Measurements from ENCODE around the gene MRPS22. TPM values are rescaled to one million over a fixed set of nuclear protein-coding genes. Genes with fewer than 3 reads are reported as not detected.

MRPS22 gene
- total and polyA plus RNA-seq, 4 donors: 33.3 to 54.9 (median 44.6) TPM

DNA sequence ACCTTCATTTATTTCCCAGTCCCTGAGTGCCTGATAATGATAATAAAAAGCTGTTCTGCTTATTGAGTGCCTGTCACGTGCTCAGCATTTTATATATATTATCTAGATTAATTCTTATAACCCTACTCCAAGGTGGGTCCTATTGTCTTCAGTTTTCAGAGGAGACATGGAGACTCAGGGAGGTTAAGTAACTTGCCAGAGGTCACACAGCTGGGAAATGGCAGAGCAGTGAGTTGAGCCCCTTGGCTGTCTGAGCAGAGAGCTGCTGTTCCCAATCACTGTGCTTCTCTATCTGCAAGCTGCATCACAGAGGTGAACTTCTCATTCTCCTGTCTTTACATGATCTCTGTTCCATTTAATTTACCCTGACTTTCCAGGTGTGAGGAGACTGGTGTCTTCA lies 32.3 kb upstream of the MRPS22 start:
- H3K27me3 ChIP-seq (ENCODE audit: control insufficient read depth in 4 of 4, insufficient read depth in 4 of 4, low read length in 3 of 4): no peaks in the 10 kb centered on the region
- H3K9ac ChIP-seq (ENCODE audit: low read depth in 1 of 2, low read length in 2 of 2): no peak overlapping the region
- H3K27ac ChIP-seq (ENCODE audit: low read depth in 1 of 2, low read length in 2 of 2): no peak overlapping the region
- DNase-seq (ENCODE audit: low spot score): no peak
- no peaks in the 10 kb centered on the region for H3K9me3 ChIP-seq (ENCODE audit: control insufficient read depth in 4 of 4, low read length in 3 of 4)
- TF ChIP-seq, protein P1, sequence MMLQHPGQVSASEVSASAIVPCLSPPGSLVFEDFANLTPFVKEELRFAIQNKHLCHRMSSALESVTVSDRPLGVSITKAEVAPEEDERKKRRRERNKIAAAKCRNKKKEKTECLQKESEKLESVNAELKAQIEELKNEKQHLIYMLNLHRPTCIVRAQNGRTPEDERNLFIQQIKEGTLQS (IDR thresholded peaks at IDR 0.05): no peak
- no peak for TF ChIP-seq CTCF (IDR thresholded peaks at IDR 0.05; ENCODE audit: low read depth, low read length, missing input control)
- no peak for TF ChIP-seq MAX (IDR thresholded peaks at IDR 0.05)
- no peak for TF ChIP-seq FOXA2 (IDR thresholded peaks at IDR 0.05)
- TF ChIP-seq EGR1 (IDR thresholded peaks at IDR 0.05; ENCODE audit: low read depth in 2 of 2): no peak
- TF ChIP-seq HNF4A (conservative IDR thresholded peaks at IDR 0.05): no peak
- no peak for TF ChIP-seq GABPA (IDR thresholded peaks at IDR 0.05 in 1 of 2, conservative IDR thresholded peaks at IDR 0.05 in 1 of 2)
- no peak for TF ChIP-seq NR2F2 (IDR thresholded peaks at IDR 0.05)
- no peak for TF ChIP-seq ZBTB33 (IDR thresholded peaks at IDR 0.05)
- TF ChIP-seq JUND (IDR thresholded peaks at IDR 0.05): no peak
- no peak for TF ChIP-seq FOXA1 (IDR thresholded peaks at IDR 0.05)
- TF ChIP-seq TAF1 (conservative IDR thresholded peaks at IDR 0.05): no peak
- TF ChIP-seq RXRA (IDR thresholded peaks at IDR 0.05): no peak
- no peaks in the 10 kb centered on the region for H3K4me1 ChIP-seq (ENCODE audit: control insufficient read depth in 4 of 4, insufficient read depth in 4 of 4, low read length in 3 of 4)
- no peaks in the 10 kb centered on the region for H3K36me3 ChIP-seq (ENCODE audit: control insufficient read depth in 4 of 4, insufficient read depth in 3 of 4, low read depth in 1 of 4, low read length in 3 of 4)
- no peak overlapping the region for H3K4me3 ChIP-seq (ENCODE audit: low read depth in 1 of 3, low read length in 3 of 3)
- WGBS: 79% methylated on average over 1 of the region's 1 CpG

DNA sequence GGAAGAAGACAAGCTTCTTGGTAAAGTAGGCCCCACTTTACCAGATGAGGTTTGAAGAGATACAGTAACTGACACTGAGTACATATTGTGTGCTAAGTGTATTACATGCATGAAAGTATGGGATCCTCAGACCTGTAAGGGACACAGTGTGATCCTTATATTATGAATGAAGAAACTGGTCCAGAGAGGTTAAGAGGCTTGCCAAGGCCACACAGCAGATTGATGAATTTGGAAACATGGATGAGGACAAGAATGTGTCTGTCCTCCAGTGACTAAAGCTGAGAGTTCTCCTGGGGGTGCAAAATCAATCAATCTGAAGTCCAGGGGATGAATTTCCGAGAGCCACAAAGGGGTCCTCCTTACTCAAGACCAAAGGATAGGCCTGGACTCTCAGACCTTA lies 31.4 kb upstream of the MRPS22 start:
- TF ChIP-seq MAX (IDR thresholded peaks at IDR 0.05) (no peak), SP1 (IDR thresholded peaks at IDR 0.05) (no peak), HNF4A (conservative IDR thresholded peaks at IDR 0.05) (no peak), FOXA2 (IDR thresholded peaks at IDR 0.05) (no peak), EGR1 (IDR thresholded peaks at IDR 0.05; ENCODE audit: low read depth in 2 of 2) (no peak), FOXA1 (IDR thresholded peaks at IDR 0.05) (no peak), JUND (IDR thresholded peaks at IDR 0.05) (no peak), YY1 (IDR thresholded peaks at IDR 0.05) (no peak), TAF1 (conservative IDR thresholded peaks at IDR 0.05) (no peak), CTCF (IDR thresholded peaks at IDR 0.05; ENCODE audit: low read depth, low read length, missing input control) (no peak), RAD21 (IDR thresholded peaks at IDR 0.05) (no peak)
- TF ChIP-seq, protein P2, sequence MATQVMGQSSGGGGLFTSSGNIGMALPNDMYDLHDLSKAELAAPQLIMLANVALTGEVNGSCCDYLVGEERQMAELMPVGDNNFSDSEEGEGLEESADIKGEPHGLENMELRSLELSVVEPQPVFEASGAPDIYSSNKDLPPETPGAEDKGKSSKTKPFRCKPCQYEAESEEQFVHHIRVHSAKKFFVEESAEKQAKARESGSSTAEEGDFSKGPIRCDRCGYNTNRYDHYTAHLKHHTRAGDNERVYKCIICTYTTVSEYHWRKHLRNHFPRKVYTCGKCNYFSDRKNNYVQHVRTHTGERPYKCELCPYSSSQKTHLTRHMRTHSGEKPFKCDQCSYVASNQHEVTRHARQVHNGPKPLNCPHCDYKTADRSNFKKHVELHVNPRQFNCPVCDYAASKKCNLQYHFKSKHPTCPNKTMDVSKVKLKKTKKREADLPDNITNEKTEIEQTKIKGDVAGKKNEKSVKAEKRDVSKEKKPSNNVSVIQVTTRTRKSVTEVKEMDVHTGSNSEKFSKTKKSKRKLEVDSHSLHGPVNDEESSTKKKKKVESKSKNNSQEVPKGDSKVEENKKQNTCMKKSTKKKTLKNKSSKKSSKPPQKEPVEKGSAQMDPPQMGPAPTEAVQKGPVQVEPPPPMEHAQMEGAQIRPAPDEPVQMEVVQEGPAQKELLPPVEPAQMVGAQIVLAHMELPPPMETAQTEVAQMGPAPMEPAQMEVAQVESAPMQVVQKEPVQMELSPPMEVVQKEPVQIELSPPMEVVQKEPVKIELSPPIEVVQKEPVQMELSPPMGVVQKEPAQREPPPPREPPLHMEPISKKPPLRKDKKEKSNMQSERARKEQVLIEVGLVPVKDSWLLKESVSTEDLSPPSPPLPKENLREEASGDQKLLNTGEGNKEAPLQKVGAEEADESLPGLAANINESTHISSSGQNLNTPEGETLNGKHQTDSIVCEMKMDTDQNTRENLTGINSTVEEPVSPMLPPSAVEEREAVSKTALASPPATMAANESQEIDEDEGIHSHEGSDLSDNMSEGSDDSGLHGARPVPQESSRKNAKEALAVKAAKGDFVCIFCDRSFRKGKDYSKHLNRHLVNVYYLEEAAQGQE (IDR thresholded peaks at IDR 0.05): no peak
- DNase-seq (ENCODE audit: low spot score): no peak
- no peaks in the 10 kb centered on the region for H3K9me3 ChIP-seq (ENCODE audit: control insufficient read depth in 4 of 4, low read length in 3 of 4)
- no peak overlapping the region for H3K4me3 ChIP-seq (ENCODE audit: low read depth in 1 of 3, low read length in 3 of 3)
- no peaks in the 10 kb centered on the region for H3K4me1 ChIP-seq (ENCODE audit: control insufficient read depth in 4 of 4, insufficient read depth in 4 of 4, low read length in 3 of 4)
- H3K27ac ChIP-seq (ENCODE audit: low read depth in 1 of 2, low read length in 2 of 2): no peak overlapping the region
- 90% methylated on average over 1 of the region's 1 CpG for WGBS
- no peaks in the 10 kb centered on the region for H3K36me3 ChIP-seq (ENCODE audit: control insufficient read depth in 4 of 4, insufficient read depth in 3 of 4, low read depth in 1 of 4, low read length in 3 of 4)
- no peaks in the 10 kb centered on the region for H3K27me3 ChIP-seq (ENCODE audit: control insufficient read depth in 4 of 4, insufficient read depth in 4 of 4, low read length in 3 of 4)
- H3K9ac ChIP-seq (ENCODE audit: low read depth in 1 of 2, low read length in 2 of 2): no peak overlapping the region

Data from liver (tissue), 9 donors.